B cell (primary cell): ENCODE results near the gene LHX2. TPM values are rescaled to one million over a fixed set of nuclear protein-coding genes. Genes with fewer than 3 reads are reported as not detected.

Source experiments
- polyA plus RNA-seq: library from polyadenylated mRNA; depleted of rRNA; stranded (reverse); fragments of >200 nt; gene quantifications from 2 replicates; pipeline ENCODE4 v1.2.3, GENCODE V29; 2012
- total RNA-seq, 2 donors: library from RNA; stranded (reverse); fragments of 120-200 nt in 1 of 2; gene quantifications; 1 replicate in 1 of 2; 2 replicates in 1 of 2; pipeline versions ENCODE4 v1.2.3 to v1.2.4, GENCODE V29; 2013 to 2022

The LHX2 gene
- total and polyA plus RNA-seq, 2 donors (not counting 1 experiment from before 2014, with no cell fraction given), result 0.66 TPM; not detected in 1

Other genes with a start within 250 kb of the LHX2 start
- gene DENND1A, start 81.6 kb upstream of the LHX2 start, total RNA-seq, result 26.0 and 30.3 TPM in 2 replicates
- gene DENND1A, start 81.6 kb upstream of the LHX2 start, polyA plus RNA-seq, result 10.8 and 12.9 TPM in 2 replicates
- gene NEK6, start 246.2 kb downstream of the LHX2 start, total RNA-seq, result 63.1 and 66.3 TPM in 2 replicates
- 14.8 and 40.0 TPM in 2 replicates for gene NEK6, start 246.2 kb downstream of the LHX2 start, polyA plus RNA-seq